Prostate gland (tissue), 2 donors: ENCODE data around the gene PITPNB.

ENCODE experiments used
- POLR2AphosphoS5 ChIP-seq: sonication (generic); formaldehyde crosslinking; IDR thresholded peaks from one replicate; pipeline ENCODE4 v1.6.1; 2017; ENCODE audit warnings: antibody characterized with exemption
- TF ChIP-seq, protein P1 (sequence below), 4 experiments: fragments of 200-600 bp in 2 of 4; fragments of 450-650 bp in 2 of 4; sonication (generic) in 2 of 4; IDR thresholded peaks; 1 replicate in 3 of 4; 2 replicates in 1 of 4; pipeline ENCODE4 v1.5.1; 2016 to 2019; ENCODE audit warnings: antibody characterized with exemption in 4 of 4, mild to moderate bottlenecking in 2 of 4, moderate library complexity in 2 of 4

DNA sequence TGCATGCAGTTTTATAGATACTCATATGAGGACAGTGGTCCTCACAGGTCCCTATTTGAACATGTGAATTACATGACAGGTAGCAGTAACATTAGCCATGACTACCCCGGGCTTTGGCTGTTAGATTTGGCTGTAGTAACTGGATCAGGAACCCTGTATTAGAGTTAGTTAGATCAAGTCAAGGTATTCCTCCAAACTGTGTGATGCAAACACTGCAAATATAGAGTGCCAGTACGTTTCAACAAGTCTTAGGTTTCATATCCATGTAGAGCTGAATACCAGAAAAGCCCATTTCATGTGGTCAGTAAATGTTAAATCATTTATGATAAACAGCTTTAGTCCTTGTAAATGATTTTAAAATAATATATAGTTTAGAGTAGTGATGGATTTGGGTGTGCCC, 29.5 kb upstream of the PITPNB start:
- TF ChIP-seq, protein P1, sequence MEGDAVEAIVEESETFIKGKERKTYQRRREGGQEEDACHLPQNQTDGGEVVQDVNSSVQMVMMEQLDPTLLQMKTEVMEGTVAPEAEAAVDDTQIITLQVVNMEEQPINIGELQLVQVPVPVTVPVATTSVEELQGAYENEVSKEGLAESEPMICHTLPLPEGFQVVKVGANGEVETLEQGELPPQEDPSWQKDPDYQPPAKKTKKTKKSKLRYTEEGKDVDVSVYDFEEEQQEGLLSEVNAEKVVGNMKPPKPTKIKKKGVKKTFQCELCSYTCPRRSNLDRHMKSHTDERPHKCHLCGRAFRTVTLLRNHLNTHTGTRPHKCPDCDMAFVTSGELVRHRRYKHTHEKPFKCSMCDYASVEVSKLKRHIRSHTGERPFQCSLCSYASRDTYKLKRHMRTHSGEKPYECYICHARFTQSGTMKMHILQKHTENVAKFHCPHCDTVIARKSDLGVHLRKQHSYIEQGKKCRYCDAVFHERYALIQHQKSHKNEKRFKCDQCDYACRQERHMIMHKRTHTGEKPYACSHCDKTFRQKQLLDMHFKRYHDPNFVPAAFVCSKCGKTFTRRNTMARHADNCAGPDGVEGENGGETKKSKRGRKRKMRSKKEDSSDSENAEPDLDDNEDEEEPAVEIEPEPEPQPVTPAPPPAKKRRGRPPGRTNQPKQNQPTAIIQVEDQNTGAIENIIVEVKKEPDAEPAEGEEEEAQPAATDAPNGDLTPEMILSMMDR (IDR thresholded peaks at IDR 0.05): no peak
- TF ChIP-seq POLR2AphosphoS5: no peak
